IPS-18a (cell line): Measurements from ENCODE around the gene FBXO10.
"Not testable (repeated sequence)": the region's sequence is repeated elsewhere in the genome, so short reads cannot be mapped to it uniquely, and the experiment has no call there.

Experiments used
- H3K27ac ChIP-seq: one replicate; pipeline ENCODE4 v1.5.1; 2013; ENCODE audit warnings: low read length
- H3K27me3 ChIP-seq: one replicate; pipeline ENCODE4 v1.6.1; 2013; ENCODE audit warnings: mild to moderate bottlenecking, low read length; ENCODE audit not compliant: control insufficient read depth, insufficient read depth
- H3K36me3 ChIP-seq: one replicate; pipeline ENCODE4 v1.6.1; 2013; ENCODE audit warnings: low read depth, low read length; ENCODE audit not compliant: control insufficient read depth
- H3K4me1 ChIP-seq: one replicate; pipeline ENCODE4 v1.6.1; 2013; ENCODE audit warnings: low read depth, low read length; ENCODE audit not compliant: control insufficient read depth
- H3K4me3 ChIP-seq: one replicate; pipeline ENCODE4 v1.5.1; 2013; ENCODE audit warnings: low read length
- H3K9ac ChIP-seq: one replicate; pipeline ENCODE4 v1.6.1; 2013; ENCODE audit warnings: mild to moderate bottlenecking, low read length, moderate library complexity
- H3K9me3 ChIP-seq: one replicate; pipeline ENCODE4 v1.6.1; 2013; ENCODE audit warnings: low read depth, low read length; ENCODE audit not compliant: control insufficient read depth

The FBXO10 gene

DNA sequence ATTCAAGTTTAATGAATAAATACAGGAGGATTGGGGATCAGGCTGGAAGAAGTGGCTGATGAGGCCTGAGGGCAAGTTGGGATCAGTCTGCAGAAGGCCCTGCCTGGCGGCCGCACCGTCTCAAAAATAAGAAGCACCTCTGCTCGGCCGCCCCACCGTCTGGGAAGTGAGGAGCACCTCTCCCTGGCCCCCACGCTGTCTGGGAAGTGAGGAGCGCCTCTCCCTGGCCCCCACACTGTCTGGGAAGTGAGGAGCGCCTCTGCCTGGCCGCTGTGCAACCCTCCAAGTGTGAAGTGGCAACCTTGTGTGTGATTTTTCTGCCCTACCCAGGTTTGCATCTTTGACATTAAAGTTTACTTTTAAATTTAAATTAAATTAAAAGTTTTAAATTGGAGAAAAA is 55.1 kb downstream of the FBXO10 start:
- H3K36me3 ChIP-seq, result peaks cover 30% of the 10 kb centered on the region
- no peaks in the 10 kb centered on the region for H3K4me1 ChIP-seq
- no peak overlapping the region for H3K4me3 ChIP-seq
- H3K9me3 ChIP-seq, result no peaks in the 10 kb centered on the region
- H3K9ac ChIP-seq, result no peak overlapping the region
- no peaks in the 10 kb centered on the region for H3K27me3 ChIP-seq
- H3K27ac ChIP-seq, result no peak overlapping the region

DNA sequence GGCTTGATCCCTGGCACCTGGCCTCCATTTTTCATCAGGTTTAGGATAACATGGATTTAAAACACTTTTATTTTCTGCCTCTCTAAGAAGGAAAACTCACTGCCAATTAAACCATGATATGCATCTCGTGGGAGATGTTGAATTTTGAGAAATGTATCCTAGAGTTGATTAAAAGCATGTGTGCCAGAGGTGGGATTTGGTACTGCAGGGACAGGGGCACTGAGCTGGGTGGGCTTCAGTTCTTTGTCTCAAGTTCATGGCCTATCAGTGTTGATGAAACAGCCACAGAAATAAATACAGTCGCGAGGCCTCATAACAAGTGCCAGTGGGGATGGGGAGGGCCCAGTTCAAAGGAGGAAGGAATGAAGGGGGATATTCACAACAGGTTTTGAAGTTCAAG is 55.5 kb downstream of the FBXO10 start:
- Histone ChIP-seq H3K27me3 (no peaks in the 10 kb centered on the region), H3K36me3 (peaks cover 28% of the 10 kb centered on the region), H3K9me3 (no peaks in the 10 kb centered on the region), H3K27ac (no peak overlapping the region), H3K4me3 (no peak overlapping the region), H3K4me1 (no peaks in the 10 kb centered on the region), H3K9ac (no peak overlapping the region)

DNA sequence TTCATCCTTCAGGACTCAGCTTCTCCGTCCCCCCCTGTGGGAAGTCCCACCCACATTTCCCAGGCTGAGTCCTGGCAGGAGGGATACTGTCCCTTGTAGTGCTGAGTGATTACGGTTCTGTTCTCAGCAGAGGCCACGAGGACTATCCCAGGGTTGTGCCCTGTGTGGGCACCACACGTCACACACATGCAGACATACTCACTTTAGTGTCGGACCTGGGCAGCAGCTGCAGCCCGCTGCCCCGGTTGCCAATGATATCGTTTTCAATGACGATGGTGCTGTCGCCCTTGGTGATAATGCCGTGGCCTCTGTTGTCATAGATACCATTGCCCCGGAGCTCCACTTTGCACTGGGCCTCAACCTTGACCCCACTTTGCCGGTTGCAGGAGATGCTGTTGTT is 58.3 kb downstream of the FBXO10 start:
- Histone ChIP-seq H3K27me3 (no peaks in the 10 kb centered on the region), H3K27ac (no peak overlapping the region), H3K4me1 (no peaks in the 10 kb centered on the region), H3K9ac (no peak overlapping the region), H3K9me3 (no peaks in the 10 kb centered on the region), H3K36me3 (peaks cover 16% of the 10 kb centered on the region), H3K4me3 (no peak overlapping the region)

DNA sequence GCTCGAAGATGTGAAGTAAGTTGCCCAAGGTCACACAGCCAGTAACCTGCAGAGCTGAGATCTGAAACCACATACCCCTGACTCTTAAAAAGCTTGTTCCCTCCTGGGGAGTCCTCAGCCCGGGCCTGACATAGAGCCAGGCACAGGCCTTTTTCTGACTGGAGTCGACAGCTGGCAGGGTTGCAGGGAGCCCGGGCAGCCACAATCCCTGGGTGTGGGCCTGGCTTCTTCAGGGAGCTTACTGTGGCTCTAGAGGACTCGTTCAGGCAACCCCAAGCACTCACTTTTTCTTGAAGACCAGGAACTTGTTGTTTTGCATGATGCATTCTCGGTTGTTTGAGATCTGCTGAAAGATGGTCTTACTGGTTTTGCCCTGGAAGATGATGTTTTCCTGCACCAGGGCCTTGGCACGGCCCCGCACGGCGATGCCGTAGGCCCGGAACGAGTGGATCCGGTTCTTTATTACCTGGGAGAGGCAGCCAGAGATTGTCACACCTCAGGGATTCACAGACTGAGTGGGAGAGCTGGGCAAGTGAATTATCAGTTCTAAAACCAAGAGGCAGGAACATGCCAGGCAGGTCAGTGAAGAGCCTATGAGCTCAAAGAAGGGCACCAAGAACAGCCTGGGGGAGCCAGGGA is 60.4 kb downstream of the FBXO10 start:
- Histone ChIP-seq H3K27me3 (no peaks in the 10 kb centered on the region), H3K9me3 (no peaks in the 10 kb centered on the region), H3K4me1 (no peaks in the 10 kb centered on the region), H3K27ac (no peak overlapping the region), H3K9ac (no peak overlapping the region), H3K36me3 (peaks cover 3% of the 10 kb centered on the region), H3K4me3 (no peak overlapping the region)

DNA sequence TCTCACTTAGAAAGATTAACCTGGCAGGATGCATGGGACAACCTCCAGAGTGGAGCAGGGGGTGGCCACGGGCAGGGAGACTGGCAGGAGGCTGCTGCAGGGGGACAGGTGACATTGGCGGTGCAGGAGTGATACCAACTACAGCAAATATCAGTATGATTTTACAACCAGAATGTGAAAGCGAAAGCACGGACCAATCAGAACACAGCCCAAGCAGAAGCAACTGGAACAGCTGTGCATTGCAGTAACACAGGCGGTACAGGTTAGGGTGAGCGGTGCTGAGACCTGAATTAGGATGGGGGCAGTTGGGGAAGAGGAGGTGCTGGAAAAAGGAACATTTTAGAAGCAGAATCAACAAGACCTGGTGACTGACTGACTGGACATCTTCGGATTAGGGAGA is 61.2 kb downstream of the FBXO10 start:
- no peak overlapping the region for H3K4me3 ChIP-seq
- no peak overlapping the region for H3K27ac ChIP-seq
- no peaks in the 10 kb centered on the region for H3K9me3 ChIP-seq
- no peaks in the 10 kb centered on the region for H3K27me3 ChIP-seq
- no peaks in the 10 kb centered on the region for H3K4me1 ChIP-seq
- H3K9ac ChIP-seq, result no peak overlapping the region
- H3K36me3 ChIP-seq, result peaks cover 3% of the 10 kb centered on the region

DNA sequence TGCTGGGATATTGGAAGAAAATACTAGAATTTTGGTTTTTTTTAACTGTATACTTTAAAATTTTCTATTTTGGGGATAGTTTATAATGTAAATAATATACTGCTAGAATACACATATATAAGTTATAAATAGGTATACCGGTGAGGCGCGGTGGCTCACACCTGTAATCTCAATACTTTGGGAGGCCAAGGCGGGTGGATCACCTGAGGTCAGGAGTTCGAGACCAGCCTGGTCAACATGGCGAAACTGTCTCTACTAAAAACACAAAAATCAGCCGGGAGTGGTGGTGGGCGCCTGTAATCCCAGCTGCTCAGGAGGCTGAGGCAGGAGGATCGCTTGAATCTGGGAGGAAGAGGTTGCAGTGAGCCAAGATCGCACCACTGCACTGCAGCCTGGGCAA is 61.8 kb downstream of the FBXO10 start:
- H3K27ac ChIP-seq, H3K9me3 ChIP-seq, H3K4me3 ChIP-seq, H3K36me3 ChIP-seq, H3K4me1 ChIP-seq, H3K27me3 ChIP-seq, H3K9ac ChIP-seq: not testable (repeated sequence)

DNA sequence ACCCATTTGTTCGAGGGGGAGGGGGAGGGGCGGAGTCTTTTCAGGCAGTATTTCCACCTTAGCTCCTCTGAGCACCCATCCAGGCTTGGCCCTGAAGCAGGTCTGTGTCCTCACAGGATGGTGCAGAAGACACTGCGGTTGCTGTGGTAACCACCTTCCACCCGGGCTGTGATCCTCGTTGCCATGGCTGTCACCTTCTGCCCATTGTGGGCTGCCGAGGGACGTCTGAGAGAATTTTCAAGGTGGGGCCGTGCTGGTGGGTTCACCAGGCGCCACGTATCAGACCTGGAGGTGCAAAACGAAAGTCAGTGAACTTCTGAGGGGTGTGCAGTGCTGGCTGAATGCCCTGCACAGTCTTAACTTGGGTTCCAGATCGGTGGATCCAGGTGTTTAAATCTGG is 63.7 kb downstream of the FBXO10 start:
- Histone ChIP-seq H3K9ac (no peak overlapping the region), H3K36me3 (peaks cover 16% of the 10 kb centered on the region), H3K4me3 (no peak overlapping the region), H3K4me1 (no peaks in the 10 kb centered on the region), H3K9me3 (no peaks in the 10 kb centered on the region), H3K27ac (no peak overlapping the region), H3K27me3 (no peaks in the 10 kb centered on the region)

DNA sequence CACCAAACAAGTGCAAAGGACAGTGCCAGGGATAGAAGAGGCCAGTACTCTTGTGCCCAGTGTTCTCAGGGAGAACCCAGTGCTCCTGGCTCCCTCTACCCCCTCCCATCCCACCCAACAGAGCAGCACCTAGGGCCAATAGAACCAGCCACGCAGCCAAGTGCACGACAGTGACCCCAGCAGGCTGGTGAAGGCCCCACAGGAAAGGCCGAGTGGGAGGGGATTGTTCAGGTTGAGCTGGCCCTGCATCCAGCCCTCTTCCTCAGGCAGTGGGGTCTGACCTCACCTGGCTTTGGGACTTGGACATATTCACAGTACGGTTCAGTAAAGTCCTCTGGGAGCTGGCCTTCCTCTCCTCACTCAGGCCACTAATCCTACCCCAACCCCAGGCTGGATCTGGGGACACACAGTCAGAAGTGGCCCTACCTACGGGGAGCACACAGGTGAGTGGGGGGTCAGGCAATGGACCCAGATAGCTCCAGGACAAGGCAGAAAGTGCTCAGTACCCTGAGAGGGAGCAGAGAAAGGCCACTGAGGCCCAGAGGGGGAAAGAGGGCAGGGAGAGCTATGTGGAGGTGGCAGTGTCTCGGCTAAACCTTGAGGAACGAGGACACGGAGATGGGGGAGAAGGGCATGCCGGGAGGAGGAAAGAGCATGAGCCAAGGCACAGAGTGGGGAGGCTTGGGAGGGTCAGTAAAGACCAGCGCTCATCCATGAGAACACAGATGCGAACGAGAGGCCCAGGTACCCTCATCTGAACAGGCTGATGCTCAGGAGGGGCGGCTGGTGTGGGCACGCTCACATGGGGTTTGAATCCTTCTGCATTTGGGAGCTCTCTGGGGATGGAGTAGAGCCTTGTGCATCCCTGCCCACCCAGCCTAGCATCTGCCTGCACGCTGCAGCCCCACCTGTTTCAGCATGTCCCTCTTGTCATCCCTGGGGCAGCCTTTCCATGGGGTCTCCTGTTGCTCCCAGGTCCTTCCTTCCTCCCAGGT is 64.9 kb downstream of the FBXO10 start:
- H3K9ac ChIP-seq, result no peak overlapping the region
- no peaks in the 10 kb centered on the region for H3K4me1 ChIP-seq
- no peaks in the 10 kb centered on the region for H3K27me3 ChIP-seq
- no peak overlapping the region for H3K4me3 ChIP-seq
- peaks cover 27% of the 10 kb centered on the region for H3K36me3 ChIP-seq
- H3K27ac ChIP-seq, result no peak overlapping the region
- H3K9me3 ChIP-seq, result no peaks in the 10 kb centered on the region

DNA sequence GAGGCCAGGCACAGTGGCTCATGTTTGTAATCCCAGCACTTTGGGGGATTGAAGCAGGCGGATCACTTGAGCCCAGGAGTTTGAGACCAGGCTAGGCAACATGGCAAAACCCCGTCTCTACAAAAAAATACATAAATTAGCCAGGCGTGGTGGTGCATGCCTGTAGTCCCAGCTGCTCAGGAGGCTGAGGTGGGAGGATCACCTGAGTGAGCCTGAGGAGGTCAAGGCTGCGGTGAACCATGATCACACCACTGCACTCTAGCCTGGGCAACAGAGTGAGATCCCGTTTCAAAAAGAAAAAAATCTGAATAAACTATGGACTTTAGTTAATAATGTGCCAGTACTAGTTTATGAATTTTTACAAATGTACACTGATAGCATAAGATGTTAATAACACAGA is 66.1 kb downstream of the FBXO10 start:
- not testable (repeated sequence) for H3K27me3 ChIP-seq, H3K9me3 ChIP-seq, H3K4me3 ChIP-seq, H3K4me1 ChIP-seq, H3K27ac ChIP-seq, H3K9ac ChIP-seq
- H3K36me3 ChIP-seq, result peaks cover 31% of the 10 kb centered on the region

DNA sequence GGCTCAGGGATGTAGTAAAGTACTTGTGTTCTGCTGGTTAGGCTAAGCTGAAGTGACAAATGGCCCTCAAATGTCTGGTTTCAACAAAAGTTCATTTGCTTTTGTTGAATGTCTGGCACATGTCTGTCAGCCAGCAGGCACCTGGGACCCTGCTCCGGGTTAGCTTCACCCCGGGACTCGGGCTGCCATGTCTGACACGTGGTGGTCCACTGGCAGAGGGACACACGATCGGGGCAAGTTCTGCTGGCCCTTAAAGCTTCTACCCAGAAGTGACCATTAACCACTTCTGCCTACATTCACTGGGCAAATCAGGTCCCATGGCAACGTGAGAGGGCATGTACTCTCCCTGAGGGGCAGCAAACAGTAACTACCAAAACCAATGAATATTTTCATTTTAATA is 66.6 kb downstream of the FBXO10 start:
- H3K36me3 ChIP-seq, result peaks cover 36% of the 10 kb centered on the region
- no peak overlapping the region for H3K27ac ChIP-seq
- no peak overlapping the region for H3K9ac ChIP-seq
- H3K4me3 ChIP-seq, result no peak overlapping the region
- no peaks in the 10 kb centered on the region for H3K27me3 ChIP-seq
- H3K9me3 ChIP-seq, result no peaks in the 10 kb centered on the region
- H3K4me1 ChIP-seq, result no peaks in the 10 kb centered on the region

DNA sequence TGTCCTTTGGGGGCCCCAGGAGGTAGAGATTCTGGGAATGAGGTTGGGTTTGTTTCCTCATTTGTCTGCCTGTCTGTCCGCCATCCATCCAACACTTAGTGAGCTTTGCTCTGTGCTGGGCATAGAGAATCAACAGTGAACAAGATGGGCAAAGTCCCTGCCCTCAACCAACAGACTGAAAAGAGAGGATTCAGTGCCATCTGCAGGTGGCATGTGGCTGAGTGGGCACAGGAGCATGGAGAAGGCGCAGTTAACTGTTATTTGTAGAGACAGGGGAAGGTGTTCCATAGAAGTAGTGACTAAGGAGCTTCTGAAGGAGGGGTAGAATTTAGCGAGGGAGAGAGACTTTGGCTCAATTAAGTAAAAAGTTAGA is 67.4 kb downstream of the FBXO10 start:
- Histone ChIP-seq H3K36me3 (peaks cover 42% of the 10 kb centered on the region), H3K4me3 (no peak overlapping the region), H3K27me3 (no peaks in the 10 kb centered on the region), H3K9me3 (no peaks in the 10 kb centered on the region), H3K27ac (no peak overlapping the region), H3K4me1 (no peaks in the 10 kb centered on the region), H3K9ac (no peak overlapping the region)
